ENCODE measurements around the gene FAM3A. TPM values are rescaled to one million over a fixed set of nuclear protein-coding genes. Genes with fewer than 3 reads are reported as not detected.

FAM3A gene
- total RNA-seq, 1 experiment from 2014 or later: 15.6 TPM

- Histone ChIP-seq H3K9me3 (ENCODE audit: control insufficient read depth in 1 of 2, insufficient read depth in 1 of 2, low read depth in 1 of 2, low read length in 2 of 2) (no peaks in the 10 kb centered on the region), H3K9me2 (ENCODE audit: insufficient read depth) (no peaks in the 10 kb centered on the region), H3K79me2 (ENCODE audit: insufficient read depth, low read length) (no peaks in the 10 kb centered on the region), H2AFZ (ENCODE audit: low read depth, low read length, poor library complexity, severe bottlenecking) (no peak overlapping the region), H3K4me1 (ENCODE audit: control insufficient read depth in 1 of 2, insufficient read depth in 2 of 2, low read length in 2 of 2) (peaks cover 5 to 10% of the 10 kb centered on the region in 2 experiments; a peak in 3 of 4 replicates), H3K9ac (ENCODE audit: low read length) (peak overlapping the region; percentile 72), H3K27ac (ENCODE audit: low read depth, low read length) (peak overlapping the region; percentile 79), H3K36me3 (ENCODE audit: control insufficient read depth in 1 of 2, insufficient read depth in 2 of 2, low read length in 2 of 2) (no peaks in the 10 kb centered on the region), H4K20me1 (ENCODE audit: insufficient read depth) (no peaks in the 10 kb centered on the region), H3K4me3 (replicated peaks in 1 of 2; ENCODE audit: low read depth in 1 of 2, low read length in 2 of 2) (peak overlapping the region; percentile 65 to 70), H3K27me3 (ENCODE audit: insufficient read depth, low read length) (no peaks in the 10 kb centered on the region), H3K4me2 (ENCODE audit: low read length) (peak overlapping the region; percentile 84)
- BruUV-seq (replicated peaks): TSS peak; percentile 62
- ChIA-PET RAD21 (ENCODE audit: low non-redundant PET in 1 of 2, low total read pairs in 2 of 2, uncharacterized antibody in 2 of 2, unreplicated experiment in 2 of 2) (no interaction called here), CTCF (no interaction called here), POLR2A (interaction anchor here (1.0 kb wide), 1 partner anchor 25 kb away, joined by 3 read pairs; the partner anchor contains the start of gene SLC10A3)
- TF ChIP-seq SRF (IDR thresholded peaks at IDR 0.05; ENCODE audit: low read depth): no peak
- TF ChIP-seq FOSL1 (IDR thresholded peaks at IDR 0.05; ENCODE audit: low read depth): no peak
- no peak for TF ChIP-seq JUND (IDR thresholded peaks at IDR 0.05)
- TF ChIP-seq RAD21 (IDR thresholded peaks at IDR 0.05; ENCODE audit: low read depth): no peak
- TF ChIP-seq ZNF274 (IDR thresholded peaks at IDR 0.05; ENCODE audit: low read depth, low read length): no peak
- no peak for TF ChIP-seq CBX3 (IDR thresholded peaks at IDR 0.05; ENCODE audit: low read depth)
- TF ChIP-seq MAX (IDR thresholded peaks at IDR 0.05): no peak; the same call in 1 of the 2 replicates
- TF ChIP-seq POLR2AphosphoS5 (IDR thresholded peaks at IDR 0.05; ENCODE audit: low read depth, low read length): no peak
- no peak for TF ChIP-seq EZH2phosphoT487 (IDR thresholded peaks at IDR 0.05; ENCODE audit: borderline replicate concordance)
- no peak for TF ChIP-seq ELF1 (IDR thresholded peaks at IDR 0.05; ENCODE audit: borderline replicate concordance, low read depth)
- TF ChIP-seq YY1 (IDR thresholded peaks at IDR 0.05; ENCODE audit: extremely low read depth, insufficient replicate concordance, low read depth, low read length): no peak
- TF ChIP-seq CTCF (IDR thresholded peaks at IDR 0.05 in 2 of 3, conservative IDR thresholded peaks at IDR 0.05 in 1 of 3; ENCODE audit: borderline replicate concordance in 1 of 3, insufficient read depth in 1 of 3, low read depth in 2 of 3, low read length in 2 of 3): no peak
- no peak for TF ChIP-seq EZH2 (IDR thresholded peaks at IDR 0.05)
- TF ChIP-seq, protein P1, sequence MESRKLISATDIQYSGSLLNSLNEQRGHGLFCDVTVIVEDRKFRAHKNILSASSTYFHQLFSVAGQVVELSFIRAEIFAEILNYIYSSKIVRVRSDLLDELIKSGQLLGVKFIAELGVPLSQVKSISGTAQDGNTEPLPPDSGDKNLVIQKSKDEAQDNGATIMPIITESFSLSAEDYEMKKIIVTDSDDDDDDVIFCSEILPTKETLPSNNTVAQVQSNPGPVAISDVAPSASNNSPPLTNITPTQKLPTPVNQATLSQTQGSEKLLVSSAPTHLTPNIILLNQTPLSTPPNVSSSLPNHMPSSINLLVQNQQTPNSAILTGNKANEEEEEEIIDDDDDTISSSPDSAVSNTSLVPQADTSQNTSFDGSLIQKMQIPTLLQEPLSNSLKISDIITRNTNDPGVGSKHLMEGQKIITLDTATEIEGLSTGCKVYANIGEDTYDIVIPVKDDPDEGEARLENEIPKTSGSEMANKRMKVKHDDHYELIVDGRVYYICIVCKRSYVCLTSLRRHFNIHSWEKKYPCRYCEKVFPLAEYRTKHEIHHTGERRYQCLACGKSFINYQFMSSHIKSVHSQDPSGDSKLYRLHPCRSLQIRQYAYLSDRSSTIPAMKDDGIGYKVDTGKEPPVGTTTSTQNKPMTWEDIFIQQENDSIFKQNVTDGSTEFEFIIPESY (IDR thresholded peaks at IDR 0.05; ENCODE audit: extremely low read depth, insufficient replicate concordance, low read length): no peak
- TF ChIP-seq SP1 (IDR thresholded peaks at IDR 0.05; ENCODE audit: low read depth): no peak
- ATAC-seq (peak; percentile 22; the same call in 1 of the 2 replicates), DNase-seq (ENCODE audit: low read depth, low spot score) (no peak)
- intact Hi-C loops (cut with micrococcal nuclease): no loop called here
These were observed 704 bp downstream of the FAM3A start for GRCh38 chrX:154515090-154515965.
